Activated B cell treated with CpG ODN at 0.5 μM for 24 hours (primary cell): ENCODE measurements around the gene CABP5. TPM values are rescaled to one million over a fixed set of nuclear protein-coding genes. Genes with fewer than 3 reads are reported as not detected.

Experiments
- ATAC-seq: fragments of 200-7000 bp; cut with Tn5 transposase; one replicate; pipeline ENCODE4 v1.10.0; 2021; ENCODE audit warnings: low read depth, mild to moderate bottlenecking, moderate library complexity
- CTCF ChIA-PET: fragments of 350-600 bp; sonication (Branson Sonifier 250); formaldehyde crosslinking; loops from one replicate; lab custom pipeline; 2021; ENCODE audit warnings: antibody characterized with exemption; lab: Charles Lee
- POLR2A ChIA-PET: fragments of 350-600 bp; sonication (Branson Sonifier 250); formaldehyde crosslinking; loops from one replicate; lab custom pipeline; 2021; ENCODE audit warnings: antibody characterized with exemption; lab: Charles Lee
- DNase-seq: peaks from one replicate; pipeline ENCODE4 v3.0.0; 2022
- H3K27ac Mint-ChIP-seq: one replicate; pipeline ENCODE4 v1.8.0; 2020; ENCODE audit warnings: mixed read lengths
- H3K27me3 Mint-ChIP-seq: one replicate; pipeline ENCODE4 v1.8.0; 2021; ENCODE audit warnings: mixed read lengths
- H3K36me3 Mint-ChIP-seq: one replicate; pipeline ENCODE4 v1.8.0; 2021; ENCODE audit warnings: low read depth, mixed read lengths
- H3K4me1 Mint-ChIP-seq: one replicate; pipeline ENCODE4 v1.8.0; 2021; ENCODE audit warnings: mixed read lengths
- H3K4me3 Mint-ChIP-seq: one replicate; pipeline ENCODE4 v1.8.0; 2020; ENCODE audit warnings: mild to moderate bottlenecking, mixed read lengths
- H3K9me3 Mint-ChIP-seq: one replicate; pipeline ENCODE4 v1.8.0; 2020; ENCODE audit warnings: mixed read lengths
- CTCF ChIP-seq: fragments of 200-600 bp; IDR thresholded peaks from one replicate; pipeline ENCODE4 v1.8.0; 2022; ENCODE audit warnings: antibody characterized with exemption, mild to moderate bottlenecking
- intact Hi-C: fragments of 100-400 bp; cut with micrococcal nuclease; formaldehyde crosslinking; loops from one replicate; pipeline ENCODE4 v1.15.1; 2024
- total RNA-seq: library from RNA; stranded (reverse); gene quantifications from 2 replicates; pipeline ENCODE4 v1.2.3, GENCODE V29; 2022

The CABP5 gene
- total RNA-seq, 1 donor from 2014 or later, result not detected

GRCh38 chr19:47998800-47999199 is 45.1 kb downstream of the CABP5 start:
- intact Hi-C loops, result no loop called here
- no peaks in the 10 kb centered on the region for H3K36me3 Mint-ChIP-seq
- ChIA-PET CTCF (interaction anchor here (0.6 kb wide), 1 partner anchor 27 kb away, joined by 4 read pairs; no protein-coding TSS in a partner anchor), POLR2A (no interaction called here)
- H3K27me3 Mint-ChIP-seq, result peaks cover 14% of the 10 kb centered on the region
- H3K9me3 Mint-ChIP-seq, result no peaks in the 10 kb centered on the region
- no peaks in the 10 kb centered on the region for H3K4me1 Mint-ChIP-seq
- no peak overlapping the region for H3K27ac Mint-ChIP-seq
- no peak for DNase-seq
- H3K4me3 Mint-ChIP-seq, result no peak overlapping the region
- TF ChIP-seq CTCF, result no peak
- no peak for ATAC-seq

GRCh38 chr19:47996230-47996727 is 47.6 kb downstream of the CABP5 start:
- Mint-ChIP-seq H3K27me3 (peaks cover 5% of the 10 kb centered on the region), H3K36me3 (no peaks in the 10 kb centered on the region), H3K27ac (no peak overlapping the region), H3K4me3 (no peak overlapping the region), H3K4me1 (no peaks in the 10 kb centered on the region), H3K9me3 (no peaks in the 10 kb centered on the region)
- TF ChIP-seq CTCF, result no peak
- ChIA-PET CTCF (no interaction called here), POLR2A (no interaction called here)
- intact Hi-C loops, result no loop called here
- ATAC-seq, result no peak
- no peak for DNase-seq

GRCh38 chr19:47994209-47994802 is 49.6 kb downstream of the CABP5 start, which contains the start of gene ELSPBP1:
Gene ELSPBP1, plus strand, starts transcription at chr19:47994632. Its CDS starts 14,036 bp downstream, at chr19:48008668.
- TF ChIP-seq CTCF, result no peak
- ChIA-PET POLR2A (no interaction called here), CTCF (no interaction called here)
- no peak within 1 kb of the TSS for H3K4me3 Mint-ChIP-seq
- intact Hi-C loops, result no loop called here
- no peaks in the 10 kb centered on the region for H3K36me3 Mint-ChIP-seq
- no peaks in the 10 kb centered on the region for H3K9me3 Mint-ChIP-seq
- ATAC-seq (no peak), DNase-seq (no peak)
- peaks cover 8% of the 10 kb centered on the region for H3K27me3 Mint-ChIP-seq
- no peak within 1 kb of the TSS for H3K27ac Mint-ChIP-seq
- no peaks in the 10 kb centered on the region for H3K4me1 Mint-ChIP-seq

GRCh38 chr19:47992070-47992469 is 51.8 kb downstream of the CABP5 start, which contains the start of gene BSPH1:
Gene BSPH1, minus strand, starts transcription at chr19:47992170. Its CDS starts 89 bp downstream, at chr19:47992081.
- intact Hi-C loops, result no loop called here
- Mint-ChIP-seq H3K9me3 (no peaks in the 10 kb centered on the region), H3K27ac (no peak within 1 kb of the TSS), H3K36me3 (no peaks in the 10 kb centered on the region), H3K4me1 (no peaks in the 10 kb centered on the region), H3K27me3 (peaks cover 12% of the 10 kb centered on the region), H3K4me3 (no peak within 1 kb of the TSS)
- ATAC-seq (no peak), DNase-seq (no peak)
- ChIA-PET POLR2A (no interaction called here), CTCF (no interaction called here)
- no peak for TF ChIP-seq CTCF

- Mint-ChIP-seq H3K4me3 (no peak overlapping the region), H3K36me3 (no peaks in the 10 kb centered on the region), H3K27ac (no peak overlapping the region), H3K9me3 (no peaks in the 10 kb centered on the region), H3K4me1 (no peaks in the 10 kb centered on the region), H3K27me3 (peaks cover 14% of the 10 kb centered on the region)
- no peak for TF ChIP-seq CTCF
- DNase-seq (no peak), ATAC-seq (no peak)
- intact Hi-C loops, result no loop called here
- ChIA-PET CTCF (no interaction called here), POLR2A (no interaction called here)
Observed at GRCh38 chr19:47991191-47991808, 52.6 kb downstream of the CABP5 start.
